Vagina (tissue), 2 donors: ENCODE data around the gene CNTN5.

Experiments
- POLR2A ChIP-seq, 2 donors: fragments of 450-650 bp; IDR thresholded peaks; one replicate each; pipeline ENCODE4 v1.6.1; 2017; ENCODE audit warnings: antibody characterized with exemption in 2 of 2, mild to moderate bottlenecking in 2 of 2, moderate library complexity in 2 of 2
- POLR2AphosphoS5 ChIP-seq, 2 donors: sonication (generic); formaldehyde crosslinking; IDR thresholded peaks; one replicate each; pipeline ENCODE4 v1.9.0; 2017; ENCODE audit warnings: antibody characterized with exemption in 2 of 2, mild to moderate bottlenecking in 2 of 2, low read depth in 1 of 2; ENCODE audit not compliant: insufficient read depth in 1 of 2
- TF ChIP-seq, protein P1 (sequence below), 3 experiments: fragments of 450-650 bp in 2 of 3; fragments of 200-600 bp in 1 of 3; sonication (generic) in 1 of 3; IDR thresholded peaks; one replicate each; pipeline ENCODE4 v1.5.1; 2017 to 2019; ENCODE audit warnings: antibody characterized with exemption in 3 of 3, mild to moderate bottlenecking in 2 of 3, moderate library complexity in 2 of 3

DNA sequence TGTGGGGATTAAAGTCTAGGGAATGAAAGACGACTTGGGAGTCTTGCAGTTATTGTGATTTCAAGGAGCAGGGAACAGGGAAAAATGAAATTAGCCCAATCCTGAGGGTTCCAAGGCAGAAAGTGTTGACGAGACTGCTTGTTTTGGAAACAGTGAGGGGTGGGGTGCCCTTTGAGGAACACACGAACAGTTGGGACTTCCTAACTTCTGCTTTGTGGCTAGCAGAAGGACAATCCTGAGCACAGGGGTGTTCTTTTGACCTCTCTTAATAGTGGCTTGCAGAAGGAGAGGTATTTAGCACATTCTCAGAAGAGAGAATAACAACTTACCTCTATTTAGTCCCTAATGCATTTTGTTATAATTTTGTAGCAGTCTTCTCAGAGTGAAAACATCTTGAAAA, 1120.5 kb downstream of the CNTN5 start:
- no peak for TF ChIP-seq POLR2AphosphoS5 (IDR thresholded peaks at IDR 0.05; ENCODE audit: insufficient read depth in 1 of 2, low read depth in 1 of 2)
- TF ChIP-seq POLR2A (IDR thresholded peaks at IDR 0.05) = no peak
- TF ChIP-seq, protein P1, sequence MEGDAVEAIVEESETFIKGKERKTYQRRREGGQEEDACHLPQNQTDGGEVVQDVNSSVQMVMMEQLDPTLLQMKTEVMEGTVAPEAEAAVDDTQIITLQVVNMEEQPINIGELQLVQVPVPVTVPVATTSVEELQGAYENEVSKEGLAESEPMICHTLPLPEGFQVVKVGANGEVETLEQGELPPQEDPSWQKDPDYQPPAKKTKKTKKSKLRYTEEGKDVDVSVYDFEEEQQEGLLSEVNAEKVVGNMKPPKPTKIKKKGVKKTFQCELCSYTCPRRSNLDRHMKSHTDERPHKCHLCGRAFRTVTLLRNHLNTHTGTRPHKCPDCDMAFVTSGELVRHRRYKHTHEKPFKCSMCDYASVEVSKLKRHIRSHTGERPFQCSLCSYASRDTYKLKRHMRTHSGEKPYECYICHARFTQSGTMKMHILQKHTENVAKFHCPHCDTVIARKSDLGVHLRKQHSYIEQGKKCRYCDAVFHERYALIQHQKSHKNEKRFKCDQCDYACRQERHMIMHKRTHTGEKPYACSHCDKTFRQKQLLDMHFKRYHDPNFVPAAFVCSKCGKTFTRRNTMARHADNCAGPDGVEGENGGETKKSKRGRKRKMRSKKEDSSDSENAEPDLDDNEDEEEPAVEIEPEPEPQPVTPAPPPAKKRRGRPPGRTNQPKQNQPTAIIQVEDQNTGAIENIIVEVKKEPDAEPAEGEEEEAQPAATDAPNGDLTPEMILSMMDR (IDR thresholded peaks at IDR 0.05) = no peak
